GM12878 (cell line): Measurements from ENCODE around the gene AMPH.

Experiments
- BHLHE40 ChIP-seq, 2 experiments: fragments of 450-650 bp in 1 of 2; IDR thresholded peaks; 2 replicates each; pipeline ENCODE4 v1.6.1; 2011 to 2017; ENCODE audit warnings: low read depth in 2 of 2, borderline replicate concordance in 1 of 2, improper control_type of control experiment in 1 of 2, low read length in 1 of 2, mild to moderate bottlenecking in 1 of 2
- ESRRA ChIP-seq: IDR thresholded peaks from 2 replicates; pipeline ENCODE4 v1.6.1; 2012; ENCODE audit warnings: mild to moderate bottlenecking, low read length, improper control_type of control experiment
- FOXM1 ChIP-seq: IDR thresholded peaks from 2 replicates; pipeline ENCODE4 v1.6.1; 2012; ENCODE audit warnings: low read depth, mild to moderate bottlenecking, inconsistent platforms, low read length, moderate library complexity
- GABPA ChIP-seq: IDR thresholded peaks from 2 replicates; pipeline ENCODE4 v1.6.1; 2014; ENCODE audit warnings: antibody characterized with exemption, low read depth, mild to moderate bottlenecking, inconsistent platforms
- JUND ChIP-seq: IDR thresholded peaks from 2 replicates; pipeline ENCODE4 v1.6.1; 2012; ENCODE audit warnings: low read depth, mild to moderate bottlenecking, low read length, improper control_type of control experiment, moderate library complexity
- MEF2A ChIP-seq: IDR thresholded peaks from 2 replicates; pipeline ENCODE4 v1.6.1; 2011; ENCODE audit warnings: low read depth, mild to moderate bottlenecking, low read length, moderate library complexity; ENCODE audit not compliant: insufficient read depth
- TCF7 ChIP-seq: IDR thresholded peaks from 2 replicates; pipeline ENCODE4 v1.6.1; 2014; ENCODE audit warnings: antibody characterized with exemption, borderline replicate concordance
- USF2 ChIP-seq: IDR thresholded peaks from 2 replicates; pipeline ENCODE4 v1.6.1; 2011; ENCODE audit warnings: low read depth, low read length, improper control_type of control experiment, borderline replicate concordance
- ZBTB4 ChIP-seq: fragments of 450-650 bp; formaldehyde crosslinking; IDR thresholded peaks from 2 replicates; pipeline ENCODE4 v1.4.0; 2022; ENCODE audit warnings: mild to moderate bottlenecking, moderate library complexity
- TF ChIP-seq, protein P1 (sequence below), 3 experiments: IDR thresholded peaks in 2 of 3; conservative IDR thresholded peaks in 1 of 3; 2 replicates each; pipeline ENCODE4 v1.5.1; 2011; ENCODE audit warnings: low read depth in 3 of 3, low read length in 3 of 3, mild to moderate bottlenecking in 3 of 3, control low read depth in 2 of 3, moderate library complexity in 2 of 3, inconsistent platforms in 1 of 3, mixed read lengths in 1 of 3; ENCODE audit not compliant: control insufficient read depth in 2 of 3, insufficient read depth in 1 of 3; ENCODE audit errors: extremely low read depth in 1 of 3
- TF ChIP-seq, protein P2 (sequence below): fragments of 450-650 bp; IDR thresholded peaks from 2 replicates; pipeline ENCODE4 v1.6.1; 2016; ENCODE audit warnings: mild to moderate bottlenecking, moderate library complexity, borderline replicate concordance
- TF ChIP-seq, protein P3 (sequence below): IDR thresholded peaks from 2 replicates; pipeline ENCODE4 v1.6.1; 2011; ENCODE audit warnings: borderline replicate concordance, low read depth, mild to moderate bottlenecking, moderate library complexity, low read length; ENCODE audit not compliant: insufficient read depth, poor library complexity, severe bottlenecking
- TF ChIP-seq, protein P4 (sequence below): IDR thresholded peaks from 2 replicates; pipeline ENCODE4 v1.6.1; 2012; ENCODE audit warnings: low read length, inconsistent platforms

GRCh38 chr7:38476764-38477163 lies 154.4 kb downstream of the AMPH start:
- TF ChIP-seq, protein P1, sequence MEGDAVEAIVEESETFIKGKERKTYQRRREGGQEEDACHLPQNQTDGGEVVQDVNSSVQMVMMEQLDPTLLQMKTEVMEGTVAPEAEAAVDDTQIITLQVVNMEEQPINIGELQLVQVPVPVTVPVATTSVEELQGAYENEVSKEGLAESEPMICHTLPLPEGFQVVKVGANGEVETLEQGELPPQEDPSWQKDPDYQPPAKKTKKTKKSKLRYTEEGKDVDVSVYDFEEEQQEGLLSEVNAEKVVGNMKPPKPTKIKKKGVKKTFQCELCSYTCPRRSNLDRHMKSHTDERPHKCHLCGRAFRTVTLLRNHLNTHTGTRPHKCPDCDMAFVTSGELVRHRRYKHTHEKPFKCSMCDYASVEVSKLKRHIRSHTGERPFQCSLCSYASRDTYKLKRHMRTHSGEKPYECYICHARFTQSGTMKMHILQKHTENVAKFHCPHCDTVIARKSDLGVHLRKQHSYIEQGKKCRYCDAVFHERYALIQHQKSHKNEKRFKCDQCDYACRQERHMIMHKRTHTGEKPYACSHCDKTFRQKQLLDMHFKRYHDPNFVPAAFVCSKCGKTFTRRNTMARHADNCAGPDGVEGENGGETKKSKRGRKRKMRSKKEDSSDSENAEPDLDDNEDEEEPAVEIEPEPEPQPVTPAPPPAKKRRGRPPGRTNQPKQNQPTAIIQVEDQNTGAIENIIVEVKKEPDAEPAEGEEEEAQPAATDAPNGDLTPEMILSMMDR (IDR thresholded peaks at IDR 0.05 in 2 of 3, conservative IDR thresholded peaks at IDR 0.05 in 1 of 3; ENCODE audit: control insufficient read depth in 2 of 3, extremely low read depth in 1 of 3, insufficient read depth in 1 of 3, low read depth in 3 of 3, low read length in 3 of 3): no peak
- TF ChIP-seq, protein P2, sequence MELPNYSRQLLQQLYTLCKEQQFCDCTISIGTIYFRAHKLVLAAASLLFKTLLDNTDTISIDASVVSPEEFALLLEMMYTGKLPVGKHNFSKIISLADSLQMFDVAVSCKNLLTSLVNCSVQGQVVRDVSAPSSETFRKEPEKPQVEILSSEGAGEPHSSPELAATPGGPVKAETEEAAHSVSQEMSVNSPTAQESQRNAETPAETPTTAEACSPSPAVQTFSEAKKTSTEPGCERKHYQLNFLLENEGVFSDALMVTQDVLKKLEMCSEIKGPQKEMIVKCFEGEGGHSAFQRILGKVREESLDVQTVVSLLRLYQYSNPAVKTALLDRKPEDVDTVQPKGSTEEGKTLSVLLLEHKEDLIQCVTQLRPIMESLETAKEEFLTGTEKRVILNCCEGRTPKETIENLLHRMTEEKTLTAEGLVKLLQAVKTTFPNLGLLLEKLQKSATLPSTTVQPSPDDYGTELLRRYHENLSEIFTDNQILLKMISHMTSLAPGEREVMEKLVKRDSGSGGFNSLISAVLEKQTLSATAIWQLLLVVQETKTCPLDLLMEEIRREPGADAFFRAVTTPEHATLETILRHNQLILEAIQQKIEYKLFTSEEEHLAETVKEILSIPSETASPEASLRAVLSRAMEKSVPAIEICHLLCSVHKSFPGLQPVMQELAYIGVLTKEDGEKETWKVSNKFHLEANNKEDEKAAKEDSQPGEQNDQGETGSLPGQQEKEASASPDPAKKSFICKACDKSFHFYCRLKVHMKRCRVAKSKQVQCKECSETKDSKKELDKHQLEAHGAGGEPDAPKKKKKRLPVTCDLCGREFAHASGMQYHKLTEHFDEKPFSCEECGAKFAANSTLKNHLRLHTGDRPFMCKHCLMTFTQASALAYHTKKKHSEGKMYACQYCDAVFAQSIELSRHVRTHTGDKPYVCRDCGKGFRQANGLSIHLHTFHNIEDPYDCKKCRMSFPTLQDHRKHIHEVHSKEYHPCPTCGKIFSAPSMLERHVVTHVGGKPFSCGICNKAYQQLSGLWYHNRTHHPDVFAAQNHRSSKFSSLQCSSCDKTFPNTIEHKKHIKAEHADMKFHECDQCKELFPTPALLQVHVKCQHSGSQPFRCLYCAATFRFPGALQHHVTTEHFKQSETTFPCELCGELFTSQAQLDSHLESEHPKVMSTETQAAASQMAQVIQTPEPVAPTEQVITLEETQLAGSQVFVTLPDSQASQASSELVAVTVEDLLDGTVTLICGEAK: no peak
- TF ChIP-seq JUND (no peak), FOXM1 (no peak), USF2 (no peak), GABPA (no peak), ESRRA (no peak), TCF7 (no peak), ZBTB4 (CRISPR knock-in tag) (no peak), MEF2A (no peak), BHLHE40 (IDR thresholded peaks at IDR 0.05; ENCODE audit: borderline replicate concordance in 1 of 2, low read depth in 2 of 2, low read length in 1 of 2) (no peak)
- TF ChIP-seq, protein P3, sequence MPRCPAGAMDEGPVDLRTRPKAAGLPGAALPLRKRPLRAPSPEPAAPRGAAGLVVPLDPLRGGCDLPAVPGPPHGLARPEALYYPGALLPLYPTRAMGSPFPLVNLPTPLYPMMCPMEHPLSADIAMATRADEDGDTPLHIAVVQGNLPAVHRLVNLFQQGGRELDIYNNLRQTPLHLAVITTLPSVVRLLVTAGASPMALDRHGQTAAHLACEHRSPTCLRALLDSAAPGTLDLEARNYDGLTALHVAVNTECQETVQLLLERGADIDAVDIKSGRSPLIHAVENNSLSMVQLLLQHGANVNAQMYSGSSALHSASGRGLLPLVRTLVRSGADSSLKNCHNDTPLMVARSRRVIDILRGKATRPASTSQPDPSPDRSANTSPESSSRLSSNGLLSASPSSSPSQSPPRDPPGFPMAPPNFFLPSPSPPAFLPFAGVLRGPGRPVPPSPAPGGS: no peak
- TF ChIP-seq, protein P4, sequence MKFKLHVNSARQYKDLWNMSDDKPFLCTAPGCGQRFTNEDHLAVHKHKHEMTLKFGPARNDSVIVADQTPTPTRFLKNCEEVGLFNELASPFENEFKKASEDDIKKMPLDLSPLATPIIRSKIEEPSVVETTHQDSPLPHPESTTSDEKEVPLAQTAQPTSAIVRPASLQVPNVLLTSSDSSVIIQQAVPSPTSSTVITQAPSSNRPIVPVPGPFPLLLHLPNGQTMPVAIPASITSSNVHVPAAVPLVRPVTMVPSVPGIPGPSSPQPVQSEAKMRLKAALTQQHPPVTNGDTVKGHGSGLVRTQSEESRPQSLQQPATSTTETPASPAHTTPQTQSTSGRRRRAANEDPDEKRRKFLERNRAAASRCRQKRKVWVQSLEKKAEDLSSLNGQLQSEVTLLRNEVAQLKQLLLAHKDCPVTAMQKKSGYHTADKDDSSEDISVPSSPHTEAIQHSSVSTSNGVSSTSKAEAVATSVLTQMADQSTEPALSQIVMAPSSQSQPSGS: no peak
